GM12872 (cell line): ENCODE data around the gene MAP3K15.

ENCODE experiments used
- CTCF ChIP-seq: IDR thresholded peaks from 3 replicates; pipeline ENCODE4 v1.5.1; 2011; ENCODE audit warnings: low read depth, mild to moderate bottlenecking, low read length, moderate library complexity; ENCODE audit not compliant: insufficient read depth

MAP3K15 gene

DNA sequence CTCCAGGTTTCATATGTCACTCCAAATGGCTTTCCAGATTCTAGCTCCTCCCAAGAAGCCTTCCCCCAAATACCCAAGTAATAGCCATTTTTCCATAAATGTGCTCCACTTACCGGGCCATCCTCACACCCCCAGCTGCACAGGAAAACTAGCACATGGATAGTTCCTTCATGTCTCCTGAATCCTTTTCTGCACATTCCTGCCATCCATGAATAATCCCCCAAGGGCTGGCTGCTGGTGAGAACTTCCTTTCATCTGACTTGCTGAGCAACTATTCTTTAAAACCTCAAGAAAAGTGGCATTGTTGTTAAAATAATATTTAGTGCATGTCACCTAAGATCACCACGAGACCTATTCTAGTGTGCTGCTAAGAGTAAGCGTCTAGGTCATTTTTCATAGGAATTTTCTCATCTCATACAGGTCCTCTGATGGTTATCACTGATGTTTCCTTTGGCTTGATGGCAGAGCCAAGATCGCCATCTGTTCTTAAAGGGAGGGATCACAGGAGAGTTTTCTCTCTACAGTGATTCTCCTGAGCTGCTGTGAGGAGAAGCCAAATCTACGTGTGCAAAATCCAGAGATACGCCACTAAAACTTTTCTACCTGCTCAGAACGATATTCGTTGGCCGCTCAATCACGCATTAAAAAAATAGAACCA is 71.3 kb downstream of the MAP3K15 start:
- no peak for TF ChIP-seq CTCF

GRCh38 chrX:19440713-19441112 is 74.6 kb downstream of the MAP3K15 start:
- TF ChIP-seq CTCF: no peak

GRCh38 chrX:19410259-19410658 is 105.0 kb downstream of the MAP3K15 start:
- TF ChIP-seq CTCF: no peak

GRCh38 chrX:19403696-19404095 is 111.6 kb downstream of the MAP3K15 start:
- TF ChIP-seq CTCF: no peak

DNA sequence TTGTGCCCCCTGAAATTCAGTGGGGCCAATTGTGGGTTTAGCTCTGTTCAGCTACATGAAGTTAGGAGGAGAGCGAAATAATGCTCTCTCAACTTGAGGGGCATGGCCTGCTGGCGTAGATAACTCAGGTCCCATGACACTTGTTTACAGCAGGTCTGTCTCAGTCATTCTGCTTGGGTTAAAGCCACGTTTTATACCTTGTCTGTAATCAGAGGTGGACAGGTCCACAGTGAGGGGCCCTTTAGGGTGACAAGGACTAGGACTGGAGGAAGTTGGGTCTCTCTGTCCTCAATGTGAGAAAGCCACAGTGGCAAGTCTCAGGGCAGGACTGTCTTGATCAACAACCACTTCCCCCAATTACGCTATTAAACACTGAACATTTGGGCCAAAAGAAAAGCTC is 122.6 kb downstream of the MAP3K15 start:
- no peak for TF ChIP-seq CTCF

- TF ChIP-seq CTCF: no peak
Observed at GRCh38 chrX:19392078-19392477, 123.2 kb downstream of the MAP3K15 start.

DNA sequence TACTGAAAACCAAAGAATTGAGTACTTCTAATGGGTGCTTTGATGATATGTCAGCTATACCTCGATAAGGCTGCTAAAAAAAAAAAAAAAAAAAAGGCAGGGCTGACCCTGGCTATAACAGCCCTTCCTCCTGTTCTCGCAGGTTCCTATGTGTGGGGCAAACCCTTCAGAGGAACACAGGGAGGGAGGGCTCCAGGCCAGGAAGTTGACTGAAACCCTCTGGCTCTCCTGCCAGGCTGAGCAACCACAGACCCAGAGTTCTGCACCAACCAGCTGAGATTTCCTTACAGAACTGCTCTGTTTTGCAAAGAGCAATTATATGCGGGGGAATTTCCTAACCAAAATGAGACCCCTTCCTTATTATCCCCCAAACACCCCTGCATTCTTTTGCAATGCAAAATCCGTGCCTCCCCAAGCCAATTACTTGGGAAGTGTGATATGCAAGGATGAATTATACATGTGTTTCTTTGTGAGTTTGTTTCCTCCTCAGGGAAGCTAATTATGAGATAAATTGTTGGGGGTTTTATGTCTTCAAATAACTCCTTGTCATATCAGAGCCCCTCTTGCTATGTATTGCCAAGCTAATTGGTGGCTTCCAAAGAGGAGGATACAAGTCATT is 126.0 kb downstream of the MAP3K15 start:
- TF ChIP-seq CTCF: no peak

- TF ChIP-seq CTCF: no peak
Observed at GRCh38 chrX:19388741-19389140, 126.6 kb downstream of the MAP3K15 start.
